ENCODE data around the gene DEFB108B.
"Not testable (repeated sequence)": the region's sequence is repeated elsewhere in the genome, so short reads cannot be mapped to it uniquely, and the experiment has no call there.

DEFB108B gene

GRCh38 chr11:71821539-71821938, 11.5 kb upstream of the DEFB108B start:
- not testable (repeated sequence) for DNase-seq (ENCODE audit: low read depth)

DNA sequence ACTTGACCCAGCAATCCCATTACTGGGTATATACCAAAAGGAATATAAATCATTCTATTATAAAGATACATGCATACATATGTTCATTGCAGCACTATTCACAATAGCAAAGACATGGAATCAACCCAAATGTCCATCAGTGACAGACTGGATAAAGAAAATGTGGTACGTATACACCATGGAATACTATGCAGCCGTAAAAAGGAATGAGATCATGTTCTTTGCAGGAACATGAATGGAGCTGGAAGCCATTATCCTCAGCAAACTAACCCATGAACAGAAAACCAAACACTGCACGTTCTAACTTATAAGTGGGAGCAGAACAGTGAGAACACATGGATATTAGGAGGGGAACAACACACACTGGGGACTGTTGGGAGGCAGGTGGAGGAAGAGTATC, 3.8 kb upstream of the DEFB108B start:
- DNase-seq (ENCODE audit: low read depth), result not testable (repeated sequence)

DNA sequence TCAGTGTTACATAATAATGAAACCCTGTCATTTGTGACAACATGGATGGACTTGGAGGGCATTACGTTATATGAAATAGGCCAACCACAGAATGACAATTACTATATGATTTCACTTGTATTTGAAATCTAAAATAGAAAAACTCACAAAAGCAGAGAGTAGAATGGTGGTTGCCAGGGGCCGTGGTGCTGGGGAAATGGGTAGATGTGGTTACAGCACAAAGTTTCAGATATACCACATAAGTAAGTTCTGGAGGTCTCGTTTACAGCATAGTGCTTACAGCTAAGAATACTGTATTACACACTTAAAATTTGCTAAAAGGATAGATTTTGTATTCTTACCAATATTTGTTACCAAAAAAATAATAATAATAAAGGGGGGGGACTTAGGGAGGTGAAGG, 3.3 kb upstream of the DEFB108B start:
- DNase-seq (ENCODE audit: low read depth), result not testable (repeated sequence)

GRCh38 chr11:71842720-71843119, 9.7 kb downstream of the DEFB108B start:
- not testable (repeated sequence) for DNase-seq (ENCODE audit: low read depth)

DNA sequence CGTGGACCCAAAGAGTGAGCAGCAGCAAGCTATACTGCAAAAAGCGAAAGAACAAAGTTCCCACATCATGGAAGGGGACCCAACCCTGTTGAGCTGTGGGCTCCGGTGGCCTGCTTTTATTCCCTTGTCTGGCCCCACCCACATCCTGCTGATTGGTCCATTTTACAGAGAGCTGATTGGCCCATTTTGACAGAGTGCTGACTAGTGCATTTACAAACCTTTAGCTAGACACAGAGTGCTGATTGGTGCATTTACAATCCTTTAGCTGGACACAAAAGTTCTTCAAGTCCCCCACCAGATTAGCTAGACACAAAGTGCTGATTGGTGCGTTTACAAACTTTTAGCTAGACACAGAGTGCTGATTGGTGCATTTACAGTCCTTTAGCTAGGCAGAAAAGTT, 10.4 kb downstream of the DEFB108B start:
- not testable (repeated sequence) for DNase-seq (ENCODE audit: low read depth)

DNA sequence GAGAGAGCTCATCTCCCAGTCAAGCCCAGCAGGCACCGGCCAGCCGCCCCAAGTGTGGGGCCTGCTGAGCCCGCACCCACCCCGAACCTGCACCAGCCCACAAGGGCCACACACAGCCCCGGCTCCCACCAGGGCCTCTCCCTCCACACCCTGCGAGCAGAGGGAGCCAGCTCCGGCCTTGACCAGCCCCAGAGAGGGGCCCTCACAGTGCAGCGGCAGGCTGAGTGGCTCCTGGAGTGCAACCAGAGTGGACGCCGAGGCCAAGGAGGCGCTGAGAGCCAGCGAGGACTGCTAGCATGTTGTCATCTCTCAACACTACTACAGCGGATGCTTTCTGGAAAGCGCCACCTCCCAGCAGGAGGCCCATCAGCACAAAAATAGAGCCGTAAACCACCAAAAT, 10.9 kb downstream of the DEFB108B start:
- DNase-seq (ENCODE audit: low read depth), result no peak

DNA sequence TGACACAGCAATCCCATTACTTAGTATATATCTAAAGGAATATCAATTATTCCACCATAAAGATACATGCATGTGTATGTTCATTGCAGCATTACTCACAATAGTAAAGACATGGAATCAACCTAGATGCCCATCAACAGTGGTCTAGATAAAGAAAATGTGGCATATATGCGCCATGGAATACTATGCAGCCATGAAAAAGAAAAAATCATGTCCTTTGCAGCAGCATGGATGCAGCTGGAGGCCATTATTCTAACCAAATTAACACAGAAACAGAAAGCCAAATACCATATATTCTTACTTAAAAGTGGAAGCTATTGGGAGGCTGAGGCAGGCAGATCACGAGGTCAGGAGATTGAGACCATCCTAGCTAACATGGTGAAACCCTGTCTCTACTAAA, 20.9 kb downstream of the DEFB108B start:
- DNase-seq (ENCODE audit: low read depth), result not testable (repeated sequence)

- DNase-seq (ENCODE audit: low read depth), result not testable (repeated sequence)
Observed at GRCh38 chr11:71855880-71856279, 22.9 kb downstream of the DEFB108B start.

DNA sequence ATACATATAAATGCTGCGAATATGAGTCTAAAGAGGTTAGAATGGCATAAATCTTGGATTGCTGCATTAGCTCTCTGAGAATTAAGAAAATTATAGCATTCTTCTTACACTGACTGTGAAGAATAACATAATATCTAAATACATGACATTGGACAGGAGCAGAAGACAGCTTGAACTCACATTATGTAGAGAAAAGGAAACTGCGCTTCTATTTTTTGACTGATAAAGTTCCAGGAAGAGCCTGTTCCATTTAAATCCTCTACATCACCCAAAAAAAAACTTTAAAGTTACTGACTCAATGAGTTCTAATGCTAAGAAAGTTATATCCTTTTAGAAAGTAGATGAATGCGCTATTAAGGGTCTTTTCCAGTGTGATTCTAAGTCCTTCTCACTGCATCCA, 27.8 kb downstream of the DEFB108B start:
- not testable (repeated sequence) for DNase-seq (ENCODE audit: low read depth)

- DNase-seq (ENCODE audit: low read depth), result not testable (repeated sequence)
Observed at GRCh38 chr11:71863978-71864627, 31.1 kb downstream of the DEFB108B start.

DNA sequence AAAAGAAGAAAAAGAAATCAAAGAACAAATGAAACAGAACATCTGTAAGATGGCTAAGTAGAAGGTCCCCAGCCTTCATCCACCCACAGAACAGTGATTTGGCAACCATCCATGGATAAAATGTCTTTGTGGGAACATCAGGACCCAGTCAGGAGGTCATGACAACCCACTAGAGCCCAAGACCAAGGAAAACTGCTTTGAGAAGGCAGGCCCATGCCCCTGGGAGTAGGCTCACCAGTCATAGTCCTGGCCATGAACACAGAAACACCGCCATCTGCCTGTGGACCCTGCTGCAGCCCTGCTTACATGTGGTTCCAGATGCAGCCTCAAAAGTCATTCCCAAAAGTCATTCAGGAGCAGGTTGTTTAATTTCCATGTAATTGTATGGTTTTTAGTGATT, 34.2 kb downstream of the DEFB108B start:
- not testable (repeated sequence) for DNase-seq (ENCODE audit: low read depth)

- not testable (repeated sequence) for DNase-seq (ENCODE audit: low read depth)
Observed at GRCh38 chr11:71869931-71870330, 36.9 kb downstream of the DEFB108B start.

DNA sequence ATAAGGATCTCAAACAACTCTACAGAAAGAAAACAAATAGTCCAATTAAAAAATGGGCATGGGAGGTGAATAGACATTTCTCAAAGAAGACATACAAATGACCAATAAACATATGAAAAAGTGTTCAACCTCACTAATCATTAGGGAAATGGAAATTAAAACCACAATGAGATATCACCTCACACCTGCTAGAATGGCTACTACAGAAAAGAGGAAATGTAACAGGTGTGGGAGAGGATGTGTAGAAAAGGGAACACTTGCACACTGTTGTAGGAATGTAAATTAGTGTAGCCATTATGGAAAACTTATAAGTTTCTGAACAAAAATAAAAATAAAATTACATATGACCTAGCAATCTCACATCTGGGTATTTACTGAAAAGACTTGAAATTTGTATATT, 37.7 kb downstream of the DEFB108B start:
- DNase-seq (ENCODE audit: low read depth), result not testable (repeated sequence)

GRCh38 chr11:71876262-71876661, 43.3 kb downstream of the DEFB108B start:
- not testable (repeated sequence) for DNase-seq (ENCODE audit: low read depth)

- DNase-seq (ENCODE audit: low read depth), result not testable (repeated sequence)
Observed at GRCh38 chr11:71878059-71878458, 45.1 kb downstream of the DEFB108B start, which contains the start of gene DEFB131B. Gene DEFB131B, plus strand, starts transcription at chr11:71878453. Its CDS starts 0 bp downstream, at chr11:71878453.

- DNase-seq (ENCODE audit: low read depth), result not testable (repeated sequence)
Observed at GRCh38 chr11:71885806-71886205, 52.8 kb downstream of the DEFB108B start.
